Neural cell (in vitro differentiated cells): ENCODE data around the gene SAP30L. TPM values are rescaled to one million over a fixed set of nuclear protein-coding genes. Genes with fewer than 3 reads are reported as not detected.

Experiments used
- H2AFZ ChIP-seq: fragments of 200-600, 300-800 bp; sonication (generic), shearing (Covaris generic); 2 replicates; pipeline ENCODE4 v1.6.0; 2014; ENCODE audit warnings: low read depth, mild to moderate bottlenecking, antibody characterized with exemption, low read length, moderate library complexity
- H3F3A ChIP-seq: fragments of 200-600 bp; shearing (Covaris generic); 2 replicates; pipeline ENCODE4 v1.6.1; 2016; ENCODE audit warnings: mild to moderate bottlenecking, moderate library complexity, mixed read lengths, antibody characterized with exemption, low read length; ENCODE audit not compliant: insufficient read depth, poor library complexity, severe bottlenecking
- H3K27ac ChIP-seq: fragments of 200-600, 300-800 bp; sonication (generic), shearing (Covaris generic); 2 replicates; pipeline ENCODE4 v1.5.1; 2014; ENCODE audit warnings: mild to moderate bottlenecking, low read length, moderate library complexity
- H3K27me3 ChIP-seq: fragments of 300-800, 200-600 bp; sonication (generic), shearing (Covaris generic); 2 replicates; pipeline ENCODE4 v1.6.0; 2014; ENCODE audit warnings: mild to moderate bottlenecking, low read depth, low read length, moderate library complexity; ENCODE audit not compliant: insufficient read depth
- H3K36me3 ChIP-seq: fragments of 300-800, 200-600 bp; sonication (generic), shearing (Covaris generic); 2 replicates; pipeline ENCODE4 v1.5.1; 2014; ENCODE audit warnings: mild to moderate bottlenecking, antibody characterized with exemption, low read length, moderate library complexity; ENCODE audit not compliant: insufficient read depth
- H3K4me2 ChIP-seq: fragments of 300-800, 200-600 bp; sonication (generic), shearing (Covaris generic); 2 replicates; pipeline ENCODE4 v1.6.0; 2014; ENCODE audit warnings: mild to moderate bottlenecking, low read length
- H3K4me3 ChIP-seq: fragments of 300-800, 200-600 bp; sonication (generic), shearing (Covaris generic); 2 replicates; pipeline ENCODE4 v1.5.1; 2014; ENCODE audit warnings: mild to moderate bottlenecking, low read length, moderate library complexity
- H3K79me2 ChIP-seq: fragments of 200-600 bp; shearing (Covaris generic); replicated peaks from 2 replicates; pipeline ENCODE4 v1.6.0; 2014; ENCODE audit warnings: mild to moderate bottlenecking, low read length, moderate library complexity; ENCODE audit not compliant: insufficient read depth
- H3K9ac ChIP-seq: fragments of 300-800, 200-600 bp; sonication (generic), shearing (Covaris generic); 2 replicates; pipeline ENCODE4 v1.6.1; 2016; ENCODE audit warnings: mild to moderate bottlenecking, low read length, mixed read lengths
- H3K9me2 ChIP-seq: fragments of 200-600 bp; shearing (Covaris generic); 2 replicates; pipeline ENCODE4 v1.6.1; 2016; ENCODE audit warnings: mild to moderate bottlenecking, low read length, mixed read lengths; ENCODE audit not compliant: insufficient read depth
- H3K9me3 ChIP-seq: fragments of 200-600, 300-800 bp; sonication (generic), shearing (Covaris generic); 2 replicates; pipeline ENCODE4 v1.6.1; 2016; ENCODE audit warnings: mild to moderate bottlenecking, mixed run types, low read length, moderate library complexity, mixed read lengths
- H4K20me1 ChIP-seq: fragments of 200-600 bp; shearing (Covaris generic); 2 replicates; pipeline ENCODE4 v1.6.1; 2016; ENCODE audit warnings: mild to moderate bottlenecking, mixed run types; ENCODE audit not compliant: insufficient read depth
- EP300 ChIP-seq: fragments of 450-650 bp; conservative IDR thresholded peaks from 2 replicates; pipeline ENCODE4 v1.6.1; 2014; ENCODE audit warnings: antibody characterized with exemption, mild to moderate bottlenecking, moderate library complexity; ENCODE audit not compliant: poor library complexity, severe bottlenecking
- EZH2 ChIP-seq: fragments of 200-600, 300-800 bp; shearing (Covaris generic), sonication (generic); IDR thresholded peaks from 2 replicates; pipeline ENCODE4 v1.6.1; 2014; ENCODE audit warnings: antibody characterized with exemption, low read length, borderline replicate concordance, mild to moderate bottlenecking; ENCODE audit not compliant: insufficient read depth, poor library complexity, severe bottlenecking
- MXI1 ChIP-seq: fragments of 450-650 bp; conservative IDR thresholded peaks from 2 replicates; pipeline ENCODE4 v1.6.1; 2014; ENCODE audit warnings: antibody characterized with exemption, mild to moderate bottlenecking; ENCODE audit not compliant: poor library complexity, severe bottlenecking
- RAD21 ChIP-seq: fragments of 450-650 bp; conservative IDR thresholded peaks from 2 replicates; pipeline ENCODE4 v1.6.1; 2014; ENCODE audit warnings: antibody characterized with exemption, mild to moderate bottlenecking, moderate library complexity
- TAF1 ChIP-seq: IDR thresholded peaks from 2 replicates; pipeline ENCODE4 v1.6.1; 2012; ENCODE audit warnings: low read depth
- polyA plus RNA-seq: library from polyadenylated mRNA; depleted of rRNA; stranded (reverse); fragments of >200 nt; gene quantifications from 2 replicates; pipeline ENCODE4 v1.2.3, GENCODE V29; 2014
- TF ChIP-seq, protein P1 (sequence below): fragments of 450-650 bp; IDR thresholded peaks from 2 replicates; pipeline ENCODE4 v1.5.1; 2014; ENCODE audit warnings: antibody characterized with exemption, mild to moderate bottlenecking, moderate library complexity; ENCODE audit not compliant: poor library complexity, severe bottlenecking

The SAP30L gene
- polyA plus RNA-seq, 1 donor from 2014 or later: 18.5 TPM

DNA sequence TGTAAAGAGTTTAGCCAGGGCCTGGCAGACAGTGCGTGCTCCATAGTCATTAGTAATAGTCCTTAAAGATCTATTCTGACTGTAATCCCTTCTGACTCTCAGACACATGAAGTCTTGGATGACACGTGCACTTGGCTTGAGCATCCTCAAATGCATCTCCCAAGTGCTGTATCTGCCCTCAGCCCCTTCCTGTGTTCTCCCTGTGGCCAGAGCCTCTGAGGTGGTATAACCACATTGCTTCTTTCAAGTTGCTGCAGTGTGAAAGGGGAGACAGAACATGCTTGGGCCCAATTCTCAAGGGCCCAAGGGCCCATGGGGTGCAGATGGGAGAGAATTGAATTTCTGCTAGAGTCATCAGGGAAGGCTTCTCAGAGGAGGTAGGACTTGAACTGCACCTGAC, 62.3 kb downstream of the SAP30L start (continued):
- TF ChIP-seq MXI1: no peak
- no peak for TF ChIP-seq RAD21

DNA sequence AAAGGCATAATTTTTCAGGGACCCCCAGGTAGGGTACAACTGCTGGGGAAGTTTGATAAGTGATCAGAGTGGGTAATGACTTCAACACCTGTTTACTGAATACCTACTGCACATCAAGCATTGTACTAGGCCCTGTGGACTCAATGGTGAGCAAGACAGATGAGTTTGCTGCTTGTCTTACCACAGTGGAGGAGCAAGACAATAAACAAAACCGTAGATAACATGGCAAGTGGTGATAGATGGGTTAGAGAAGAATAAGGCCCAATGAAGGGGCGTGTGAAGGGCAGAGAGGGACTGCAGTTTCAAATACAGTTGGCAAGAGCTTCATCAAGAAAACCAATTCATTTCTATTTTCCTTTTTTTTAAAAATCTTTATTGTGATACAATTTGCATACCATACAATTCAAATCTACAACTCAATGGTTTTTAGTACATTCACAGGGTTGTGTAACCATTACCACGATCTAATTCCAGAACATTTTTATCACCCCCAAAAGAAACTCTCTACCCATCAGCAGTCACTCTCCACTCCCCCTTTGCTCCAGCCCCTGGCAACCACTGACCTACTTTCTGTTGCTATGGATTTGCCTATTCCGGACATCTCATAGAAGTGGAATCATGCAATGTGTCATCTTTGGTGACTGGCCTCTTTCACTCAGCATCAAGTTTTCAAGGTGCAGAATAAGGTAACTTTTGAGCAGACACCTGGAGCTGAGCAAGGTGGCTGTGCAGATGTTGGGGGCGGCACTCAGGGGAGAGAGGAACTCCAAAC, 64.2 kb downstream of the SAP30L start:
- Histone ChIP-seq H3K4me2 (no peak overlapping the region), H3K36me3 (no peaks in the 10 kb centered on the region), H3K27me3 (no peaks in the 10 kb centered on the region), H3K27ac (no peak overlapping the region), H3K9ac (no peak overlapping the region), H3K4me3 (no peak overlapping the region), H3F3A (no peaks in the 10 kb centered on the region), H3K79me2 (no peaks in the 10 kb centered on the region), H3K9me3 (no peaks in the 10 kb centered on the region), H4K20me1 (no peaks in the 10 kb centered on the region), H2AFZ (no peak overlapping the region), H3K9me2 (no peaks in the 10 kb centered on the region)
- TF ChIP-seq, protein P1, sequence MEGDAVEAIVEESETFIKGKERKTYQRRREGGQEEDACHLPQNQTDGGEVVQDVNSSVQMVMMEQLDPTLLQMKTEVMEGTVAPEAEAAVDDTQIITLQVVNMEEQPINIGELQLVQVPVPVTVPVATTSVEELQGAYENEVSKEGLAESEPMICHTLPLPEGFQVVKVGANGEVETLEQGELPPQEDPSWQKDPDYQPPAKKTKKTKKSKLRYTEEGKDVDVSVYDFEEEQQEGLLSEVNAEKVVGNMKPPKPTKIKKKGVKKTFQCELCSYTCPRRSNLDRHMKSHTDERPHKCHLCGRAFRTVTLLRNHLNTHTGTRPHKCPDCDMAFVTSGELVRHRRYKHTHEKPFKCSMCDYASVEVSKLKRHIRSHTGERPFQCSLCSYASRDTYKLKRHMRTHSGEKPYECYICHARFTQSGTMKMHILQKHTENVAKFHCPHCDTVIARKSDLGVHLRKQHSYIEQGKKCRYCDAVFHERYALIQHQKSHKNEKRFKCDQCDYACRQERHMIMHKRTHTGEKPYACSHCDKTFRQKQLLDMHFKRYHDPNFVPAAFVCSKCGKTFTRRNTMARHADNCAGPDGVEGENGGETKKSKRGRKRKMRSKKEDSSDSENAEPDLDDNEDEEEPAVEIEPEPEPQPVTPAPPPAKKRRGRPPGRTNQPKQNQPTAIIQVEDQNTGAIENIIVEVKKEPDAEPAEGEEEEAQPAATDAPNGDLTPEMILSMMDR: no peak
- TF ChIP-seq EZH2: no peak
- no peak for TF ChIP-seq MXI1
- TF ChIP-seq TAF1: no peak
- TF ChIP-seq EP300: no peak

Other genes with a start within 250 kb of the SAP30L start
- not detected in 2 replicates for gene HAND1, start 32.2 kb downstream of the SAP30L start, polyA plus RNA-seq